ENCODE data around the gene PSMD7. TPM values are rescaled to one million over a fixed set of nuclear protein-coding genes. Genes with fewer than 3 reads are reported as not detected.
A peak's percentile ranks its signal among the peaks of the same experiment; 100 is the strongest.

PSMD7 gene
- total and polyA plus RNA-seq, 2 of the 13 experiments (the other 11 are each of a cell fraction or from before 2014, with no cell fraction given): 105 to 224 TPM

DNA sequence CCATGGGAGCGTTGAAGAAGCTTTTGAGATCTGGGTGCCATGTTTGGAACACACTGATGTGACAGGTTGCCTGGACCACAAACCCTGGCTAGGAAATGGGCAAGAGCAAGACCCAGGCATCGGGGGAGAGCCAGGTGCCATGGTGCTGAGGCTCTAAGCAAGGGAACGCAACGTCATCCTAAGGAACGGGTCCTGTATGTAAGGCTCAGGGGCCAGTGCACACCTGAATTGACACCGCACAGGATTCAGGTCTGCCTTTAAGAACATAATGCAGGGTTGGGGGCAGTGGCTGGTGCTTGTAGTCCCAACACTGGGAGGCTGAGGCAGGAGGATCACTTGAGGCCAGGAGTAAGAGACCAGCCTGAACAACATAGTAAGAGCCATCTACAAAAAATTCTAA lies 10.8 kb downstream of the PSMD7 start:
- Histone ChIP-seq H3K4me3 (replicated peaks in 1 of 3; ENCODE audit: insufficient read depth in 1 of 3, low read depth in 2 of 3, low read length in 3 of 3) (no peak overlapping the region), H3K36me3 (replicated peaks in 1 of 2; ENCODE audit: control insufficient read depth in 1 of 2, insufficient read depth in 2 of 2, low read length in 2 of 2) (peaks cover 23 to 49% of the 10 kb centered on the region in 2 experiments), H3K9me3 (ENCODE audit: low read length) (no peaks in the 10 kb centered on the region), H3K27ac (ENCODE audit: extremely low read length, insufficient read depth, low read length) (no peak overlapping the region), H3K4me2 (ENCODE audit: low read depth, low read length) (no peak overlapping the region), H3K79me2 (ENCODE audit: insufficient read depth, low read length) (no peaks in the 10 kb centered on the region), H4K20me1 (ENCODE audit: insufficient read depth, low read length) (no peaks in the 10 kb centered on the region), H3K9ac (ENCODE audit: insufficient read depth, low read depth, low read length) (no peak overlapping the region), H2AFZ (ENCODE audit: low read length) (no peak overlapping the region), H3K27me3 (ENCODE audit: control insufficient read depth in 1 of 2, insufficient read depth in 2 of 2, low read length in 2 of 2) (no peaks in the 10 kb centered on the region), H3K4me1 (ENCODE audit: insufficient read depth, low read length) (peaks cover 3% of the 10 kb centered on the region)
- no peak for FAIRE-seq
- no TSS peak for BruUV-seq (replicated peaks)
- DNase-seq (ENCODE audit: low spot score): no peak
- CTCF ChIA-PET (ENCODE audit: low intra/inter-chr PET ratio, low total read pairs): no interaction called here
- intact Hi-C loops (cut with micrococcal nuclease; ENCODE audit: unreplicated experiment): no loop called here
- peak in 1 of 2 experiments; percentile 50; a peak in 1 of 4 replicates for TF ChIP-seq POLR2A (IDR thresholded peaks at IDR 0.05; ENCODE audit: insufficient read depth in 1 of 2, low read depth in 2 of 2, low read length in 2 of 2)
- peak; percentile 89; the same call in 1 of the 2 replicates for TF ChIP-seq PAF1 (CRISPR knock-in tag; IDR thresholded peaks at IDR 0.05)
- TF ChIP-seq ZC3H13 (CRISPR knock-in tag; IDR thresholded peaks at IDR 0.05): no peak
- peak; percentile 20; the same call in 1 of the 2 replicates for TF ChIP-seq ZNF770 (CRISPR knock-in tag; IDR thresholded peaks at IDR 0.05)
- peak; percentile 77 for TF ChIP-seq RBM22 (optimal IDR thresholded peaks at IDR 0.05; ENCODE audit: low read length)
- no peak for TF ChIP-seq ZNF746 (CRISPR knock-in tag; IDR thresholded peaks at IDR 0.05)
- no peak for TF ChIP-seq ZNF207 (IDR thresholded peaks at IDR 0.05; ENCODE audit: borderline replicate concordance)
- no peak for TF ChIP-seq ZNF367 (CRISPR knock-in tag; IDR thresholded peaks at IDR 0.05; ENCODE audit: borderline replicate concordance)
- in situ Hi-C loops (cut with HindIII; ENCODE audit: extremely low pct_ligation_motif_present, low pct_unique_long_range_greater_than_20kb): loop anchor here (5.0 kb wide), 1 partner anchor 125 kb away; no protein-coding TSS in a partner anchor
- WGBS (ENCODE audit: low lambda C conversion rate): 96% methylated on average over 5 of the region's 6 CpGs
- ATAC-seq: peak; percentile 4; the same call in 1 of the 3 replicates
- POLR2A ChIA-PET: no interaction called here

Measured in HepG2 (cell line).